NCI-H345 (cell line): ENCODE results near the gene FBXO4.
"Not testable (repeated sequence)": the region's sequence is repeated elsewhere in the genome, so short reads cannot be mapped to it uniquely, and the experiment has no call there.

ENCODE experiments used
- DNase-seq: peaks from one replicate; lab custom pipeline; 2025; lab: John Stamatoyannopoulos, UW

The FBXO4 gene

DNA sequence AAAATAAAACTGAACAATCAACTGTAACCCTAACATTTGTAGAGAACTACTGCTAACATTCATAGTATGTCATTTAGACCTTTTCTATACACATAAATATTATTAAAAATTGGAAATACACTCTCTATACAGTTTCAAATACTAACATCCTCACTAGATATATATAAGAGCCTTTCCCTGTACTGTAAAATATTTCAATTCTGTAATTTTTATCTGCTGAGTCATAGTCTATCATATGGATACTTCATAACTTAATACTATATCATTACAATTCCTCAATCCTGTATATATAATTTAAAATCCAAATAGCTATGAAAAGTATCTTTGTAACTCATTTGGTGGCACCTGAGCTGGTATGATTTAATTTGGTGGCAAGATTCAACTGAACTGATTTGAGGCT lies 55.8 kb downstream of the FBXO4 start:
- no peak for DNase-seq

- not testable (repeated sequence) for DNase-seq
Observed at GRCh38 chr5:41982858-41983257, 57.8 kb downstream of the FBXO4 start.

- no peak for DNase-seq
Observed at GRCh38 chr5:41983284-41983683, 58.2 kb downstream of the FBXO4 start.

DNA sequence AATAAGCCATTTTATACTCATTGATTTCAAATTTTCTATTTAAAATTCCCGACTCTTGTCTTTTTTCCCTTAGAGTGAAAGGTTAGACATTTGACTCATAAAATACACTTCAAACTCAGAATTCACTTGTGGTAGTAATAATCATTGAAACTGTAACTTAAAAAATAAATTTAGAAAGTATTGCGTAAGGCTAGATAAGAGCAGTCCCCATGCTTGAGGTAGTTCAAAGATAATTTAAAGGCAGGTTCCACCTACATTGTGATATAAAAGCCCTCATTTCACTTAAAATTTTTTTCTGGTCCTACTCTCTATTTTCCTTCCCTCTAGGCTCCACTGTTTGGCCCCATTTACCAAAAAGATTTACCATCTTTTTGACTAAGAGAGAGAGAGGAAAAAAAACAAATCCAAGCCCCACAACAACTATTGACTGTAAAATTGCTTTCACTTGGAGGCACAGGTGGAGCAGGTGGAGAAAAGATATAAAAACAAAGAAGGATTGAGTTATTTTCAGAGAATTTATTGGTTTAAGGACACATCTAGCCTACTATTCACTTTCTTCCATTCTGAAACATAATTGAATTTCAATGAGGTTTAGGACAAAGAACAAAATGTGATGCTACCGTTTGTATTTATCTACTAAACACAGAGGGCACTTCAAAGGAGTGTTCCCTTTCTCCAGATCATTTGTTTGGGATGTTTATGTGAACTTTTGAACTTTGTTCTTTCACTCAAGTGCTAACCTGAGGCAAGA lies 61.0 kb downstream of the FBXO4 start:
- no peak for DNase-seq
